ENCODE results near the gene CYB5R4.

DNA sequence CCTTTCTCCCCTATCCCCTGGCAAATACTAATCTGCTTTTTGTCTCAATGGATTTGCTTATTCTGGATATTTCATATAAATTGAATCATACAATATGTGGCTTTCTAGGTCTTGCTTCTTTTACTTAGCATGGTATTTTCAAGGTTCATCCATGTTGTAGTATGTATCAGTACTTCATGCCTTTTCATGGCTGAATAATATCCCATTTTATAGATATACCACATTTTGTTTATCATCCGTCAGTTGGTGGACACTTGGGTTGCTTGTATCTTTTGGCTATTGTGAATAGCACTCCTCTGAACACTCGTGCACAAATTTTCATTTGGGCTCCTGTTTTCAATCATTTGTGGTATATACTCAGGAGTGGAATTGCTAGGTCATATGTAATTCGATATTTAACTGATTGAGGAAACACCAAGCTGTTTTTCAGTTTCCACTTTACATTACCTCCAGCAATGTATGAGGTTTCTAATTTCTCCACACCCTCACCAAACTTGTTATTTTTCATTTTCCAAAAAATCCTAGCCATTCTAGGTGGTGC is 36.8 kb upstream of the CYB5R4 start:
- TF ChIP-seq, protein P1, sequence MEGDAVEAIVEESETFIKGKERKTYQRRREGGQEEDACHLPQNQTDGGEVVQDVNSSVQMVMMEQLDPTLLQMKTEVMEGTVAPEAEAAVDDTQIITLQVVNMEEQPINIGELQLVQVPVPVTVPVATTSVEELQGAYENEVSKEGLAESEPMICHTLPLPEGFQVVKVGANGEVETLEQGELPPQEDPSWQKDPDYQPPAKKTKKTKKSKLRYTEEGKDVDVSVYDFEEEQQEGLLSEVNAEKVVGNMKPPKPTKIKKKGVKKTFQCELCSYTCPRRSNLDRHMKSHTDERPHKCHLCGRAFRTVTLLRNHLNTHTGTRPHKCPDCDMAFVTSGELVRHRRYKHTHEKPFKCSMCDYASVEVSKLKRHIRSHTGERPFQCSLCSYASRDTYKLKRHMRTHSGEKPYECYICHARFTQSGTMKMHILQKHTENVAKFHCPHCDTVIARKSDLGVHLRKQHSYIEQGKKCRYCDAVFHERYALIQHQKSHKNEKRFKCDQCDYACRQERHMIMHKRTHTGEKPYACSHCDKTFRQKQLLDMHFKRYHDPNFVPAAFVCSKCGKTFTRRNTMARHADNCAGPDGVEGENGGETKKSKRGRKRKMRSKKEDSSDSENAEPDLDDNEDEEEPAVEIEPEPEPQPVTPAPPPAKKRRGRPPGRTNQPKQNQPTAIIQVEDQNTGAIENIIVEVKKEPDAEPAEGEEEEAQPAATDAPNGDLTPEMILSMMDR (IDR thresholded peaks at IDR 0.05; ENCODE audit: low read depth, low read length): no peak
- TF ChIP-seq EZH2phosphoT487 (IDR thresholded peaks at IDR 0.05; ENCODE audit: low read depth): no peak
